SU-DHL-6 (cell line): ENCODE measurements around the gene PIGB.
"Not testable (repeated sequence)": the region's sequence is repeated elsewhere in the genome, so short reads cannot be mapped to it uniquely, and the experiment has no call there.

Experiments used
- H2AFZ ChIP-seq: fragments of 200-600 bp; sonication (generic); 2 replicates; pipeline ENCODE4 v1.6.1; 2014; ENCODE audit warnings: low read depth, mild to moderate bottlenecking, moderate library complexity, mixed read lengths, antibody characterized with exemption, low read length; ENCODE audit not compliant: severe bottlenecking
- H3F3A ChIP-seq: fragments of 200-600 bp; shearing (Covaris generic); 2 replicates; pipeline ENCODE4 v1.6.0; 2016; ENCODE audit warnings: antibody characterized with exemption, mild to moderate bottlenecking; ENCODE audit not compliant: insufficient read depth
- H3K27ac ChIP-seq: fragments of 200-600 bp; sonication (generic); 2 replicates; pipeline ENCODE4 v1.5.1; 2016; ENCODE audit warnings: low read depth, mild to moderate bottlenecking, low read length, moderate library complexity, mixed read lengths
- H3K27me3 ChIP-seq: fragments of 200-600 bp; sonication (generic), shearing (Covaris generic); 2 replicates; pipeline ENCODE4 v1.6.0; 2014; ENCODE audit warnings: mild to moderate bottlenecking, low read length
- H3K36me3 ChIP-seq: fragments of 200-600 bp; sonication (generic); 2 replicates; pipeline ENCODE4 v1.6.1; 2014; ENCODE audit warnings: mild to moderate bottlenecking, low read length, mixed read lengths
- H3K4me2 ChIP-seq: fragments of 300-600, 200-600 bp; shearing (Covaris generic), sonication (generic); 2 replicates; pipeline ENCODE4 v1.6.0; 2014; ENCODE audit warnings: low read length, low read depth, mild to moderate bottlenecking; ENCODE audit not compliant: poor library complexity, severe bottlenecking
- H3K4me3 ChIP-seq: fragments of 200-600 bp; sonication (generic); 2 replicates; pipeline ENCODE4 v1.5.1; 2014; ENCODE audit warnings: antibody characterized with exemption, low read length, mild to moderate bottlenecking, mixed read lengths; ENCODE audit not compliant: insufficient read depth, poor library complexity, severe bottlenecking
- H3K79me2 ChIP-seq: fragments of 200-600 bp; sonication (generic); 2 replicates; pipeline ENCODE4 v1.6.1; 2014; ENCODE audit warnings: mild to moderate bottlenecking, low read length, moderate library complexity; ENCODE audit not compliant: insufficient read depth
- H3K9ac ChIP-seq: fragments of 200-600 bp; sonication (generic); 2 replicates; pipeline ENCODE4 v1.7.0; 2014; ENCODE audit warnings: mild to moderate bottlenecking, low read length
- H3K9me2 ChIP-seq: fragments of 200-600 bp; sonication (generic); replicated peaks from 2 replicates; pipeline ENCODE4 v1.6.1; 2014; ENCODE audit warnings: low read length; ENCODE audit not compliant: insufficient read depth
- H3K9me3 ChIP-seq: fragments of 200-600 bp; sonication (generic); 2 replicates; pipeline ENCODE4 v1.6.1; 2014; ENCODE audit warnings: low read length, mixed read lengths; ENCODE audit not compliant: insufficient read depth
- H4K20me1 ChIP-seq: fragments of 200-600 bp; sonication (generic); 2 replicates; pipeline ENCODE4 v1.6.1; 2014; ENCODE audit warnings: low read depth, mild to moderate bottlenecking, antibody characterized with exemption, low read length, moderate library complexity, mixed read lengths
- CTCF ChIP-seq: fragments of 200-600 bp; sonication (generic); IDR thresholded peaks from one replicate; pipeline ENCODE4 v1.5.1; 2017; ENCODE audit warnings: antibody characterized with exemption, mild to moderate bottlenecking, low read length, moderate library complexity; ENCODE audit not compliant: insufficient read depth, poor library complexity, severe bottlenecking
- EZH2phosphoT487 ChIP-seq: fragments of 200-600 bp; sonication (generic), shearing (Covaris generic); conservative IDR thresholded peaks from 2 replicates; pipeline ENCODE4 v1.6.1; 2018; ENCODE audit warnings: mild to moderate bottlenecking, antibody characterized with exemption, low read length, moderate library complexity, mixed read lengths

The PIGB gene

GRCh38 chr15:55283379-55284147, 35.5 kb upstream of the PIGB start:
- no peaks in the 10 kb centered on the region for H3K36me3 ChIP-seq
- no peaks in the 10 kb centered on the region for H3K9me3 ChIP-seq
- no peak overlapping the region for H3K4me3 ChIP-seq
- TF ChIP-seq CTCF (no peak), EZH2phosphoT487 (no peak)
- H3K27me3 ChIP-seq, result no peaks in the 10 kb centered on the region
- no peaks in the 10 kb centered on the region for H3K9me2 ChIP-seq
- H4K20me1 ChIP-seq, result no peaks in the 10 kb centered on the region
- H2AFZ ChIP-seq, result no peak overlapping the region
- no peak overlapping the region for H3K9ac ChIP-seq
- H3K4me2 ChIP-seq, result no peak overlapping the region
- H3K79me2 ChIP-seq, result no peaks in the 10 kb centered on the region
- H3F3A ChIP-seq, result no peaks in the 10 kb centered on the region
- H3K27ac ChIP-seq, result no peak overlapping the region

- Histone ChIP-seq H3K4me2 (no peak overlapping the region), H4K20me1 (no peaks in the 10 kb centered on the region)
These were observed 34.6 kb upstream of the PIGB start for GRCh38 chr15:55284426-55284825.

GRCh38 chr15:55286442-55287189, 32.4 kb upstream of the PIGB start:
- not testable (repeated sequence) for H3K4me3 ChIP-seq, H4K20me1 ChIP-seq, H3F3A ChIP-seq, H3K27ac ChIP-seq, H3K9me3 ChIP-seq, H3K27me3 ChIP-seq, H2AFZ ChIP-seq, H3K9ac ChIP-seq, H3K4me2 ChIP-seq, H3K9me2 ChIP-seq, H3K79me2 ChIP-seq, H3K36me3 ChIP-seq

More at GRCh38 chr15:55284426-55284825, 34.6 kb upstream of the PIGB start:
- Histone ChIP-seq H3K36me3 (no peaks in the 10 kb centered on the region), H3K79me2 (no peaks in the 10 kb centered on the region), H3K27ac (no peak overlapping the region), H3F3A (no peaks in the 10 kb centered on the region), H3K9me2 (no peaks in the 10 kb centered on the region), H3K4me3 (no peak overlapping the region), H3K9me3 (no peaks in the 10 kb centered on the region), H3K9ac (no peak overlapping the region), H2AFZ (no peak overlapping the region), H3K27me3 (no peaks in the 10 kb centered on the region)
- no peak for TF ChIP-seq EZH2phosphoT487

GRCh38 chr15:55288006-55288717, 30.9 kb upstream of the PIGB start:
- no peaks in the 10 kb centered on the region for H4K20me1 ChIP-seq
- no peaks in the 10 kb centered on the region for H3K36me3 ChIP-seq
- TF ChIP-seq CTCF (no peak), EZH2phosphoT487 (no peak)
- H3K27me3 ChIP-seq, result no peaks in the 10 kb centered on the region
- H3K4me2 ChIP-seq, result no peak overlapping the region
- no peak overlapping the region for H3K9ac ChIP-seq
- H3K79me2 ChIP-seq, result no peaks in the 10 kb centered on the region
- H3F3A ChIP-seq, result no peaks in the 10 kb centered on the region
- H3K9me3 ChIP-seq, result no peaks in the 10 kb centered on the region
- no peak overlapping the region for H3K27ac ChIP-seq
- H3K4me3 ChIP-seq, result no peak overlapping the region
- H2AFZ ChIP-seq, result no peak overlapping the region
- H3K9me2 ChIP-seq, result no peaks in the 10 kb centered on the region
